ENCODE results near the gene EMP2.
"Not testable (repeated sequence)": the region's sequence is repeated elsewhere in the genome, so short reads cannot be mapped to it uniquely, and the experiment has no call there.

Gene EMP2, protein sequence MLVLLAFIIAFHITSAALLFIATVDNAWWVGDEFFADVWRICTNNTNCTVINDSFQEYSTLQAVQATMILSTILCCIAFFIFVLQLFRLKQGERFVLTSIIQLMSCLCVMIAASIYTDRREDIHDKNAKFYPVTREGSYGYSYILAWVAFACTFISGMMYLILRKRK

DNA sequence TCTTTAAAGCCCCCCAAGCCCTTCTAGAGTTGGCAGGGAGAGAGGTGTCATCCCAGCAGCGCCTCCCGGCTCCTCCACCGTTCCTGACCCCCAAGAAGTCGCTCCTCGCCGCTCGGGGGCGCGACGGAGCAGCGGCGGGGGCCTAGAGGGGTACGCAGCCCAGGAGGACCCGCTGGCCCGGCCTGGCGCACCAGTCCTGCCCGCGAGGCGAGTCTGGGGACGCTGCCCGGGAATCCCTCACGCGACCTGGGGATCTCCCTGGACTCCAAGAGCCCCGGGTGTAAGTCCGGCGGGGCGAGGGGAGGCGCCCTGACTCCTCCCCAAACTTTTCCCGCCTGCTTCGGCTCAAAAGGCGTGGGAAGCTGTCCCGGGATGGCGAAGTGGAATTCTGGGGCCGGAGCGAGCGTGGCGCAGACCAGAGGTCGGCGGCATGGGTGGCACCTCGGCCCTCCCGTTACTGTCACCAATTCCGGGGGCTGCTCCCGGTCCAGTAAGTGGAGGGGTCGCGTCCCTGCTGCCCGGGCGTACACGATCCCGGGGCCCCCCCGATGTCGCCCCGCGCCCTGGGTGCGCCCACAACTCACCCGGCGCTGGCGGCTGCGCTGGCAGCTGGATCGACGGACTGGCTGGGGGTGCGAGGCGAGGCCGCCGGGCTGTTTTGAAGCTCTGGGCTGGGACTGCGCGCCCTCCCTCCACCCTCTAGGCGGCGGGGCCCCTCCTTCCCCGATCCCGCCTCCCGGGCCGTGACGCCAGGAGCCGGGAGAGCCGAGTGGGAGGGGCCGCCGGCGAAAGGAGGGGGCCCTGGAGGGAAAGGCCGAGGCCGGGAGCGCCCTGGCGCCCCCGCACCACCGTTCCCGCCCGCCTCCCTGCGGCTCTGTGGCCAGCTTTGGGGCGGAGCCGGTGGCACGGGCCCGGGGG lies at the start of gene EMP2:
Gene EMP2 (minus strand): TSS at position 634 of the 918 bp plus-strand sequence. CDS start 32,981 bp downstream, outside the sequence.
- no peak for DNase-seq (ENCODE audit: low read depth in 2 of 2)

DNA sequence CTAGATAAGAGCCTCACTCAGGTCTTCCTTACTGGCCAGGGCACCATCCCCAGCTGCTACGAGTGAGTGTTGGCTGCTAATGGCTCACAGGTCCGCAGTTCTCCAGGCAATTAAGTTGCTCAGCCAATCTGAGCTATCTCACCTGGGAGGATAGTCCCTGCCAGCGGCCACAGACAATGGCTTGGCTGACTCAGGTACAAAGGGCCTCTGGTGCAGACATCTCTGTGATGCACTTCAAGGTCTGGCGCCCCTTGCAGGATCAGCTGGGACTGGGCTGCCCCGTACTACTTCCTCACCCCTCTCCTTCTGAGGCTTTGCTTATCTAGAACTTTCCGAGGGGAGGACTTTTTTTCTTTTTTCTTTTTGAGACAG lies 49.2 kb upstream of the EMP2 start:
- DNase-seq (ENCODE audit: low read depth in 2 of 2), result no peak

DNA sequence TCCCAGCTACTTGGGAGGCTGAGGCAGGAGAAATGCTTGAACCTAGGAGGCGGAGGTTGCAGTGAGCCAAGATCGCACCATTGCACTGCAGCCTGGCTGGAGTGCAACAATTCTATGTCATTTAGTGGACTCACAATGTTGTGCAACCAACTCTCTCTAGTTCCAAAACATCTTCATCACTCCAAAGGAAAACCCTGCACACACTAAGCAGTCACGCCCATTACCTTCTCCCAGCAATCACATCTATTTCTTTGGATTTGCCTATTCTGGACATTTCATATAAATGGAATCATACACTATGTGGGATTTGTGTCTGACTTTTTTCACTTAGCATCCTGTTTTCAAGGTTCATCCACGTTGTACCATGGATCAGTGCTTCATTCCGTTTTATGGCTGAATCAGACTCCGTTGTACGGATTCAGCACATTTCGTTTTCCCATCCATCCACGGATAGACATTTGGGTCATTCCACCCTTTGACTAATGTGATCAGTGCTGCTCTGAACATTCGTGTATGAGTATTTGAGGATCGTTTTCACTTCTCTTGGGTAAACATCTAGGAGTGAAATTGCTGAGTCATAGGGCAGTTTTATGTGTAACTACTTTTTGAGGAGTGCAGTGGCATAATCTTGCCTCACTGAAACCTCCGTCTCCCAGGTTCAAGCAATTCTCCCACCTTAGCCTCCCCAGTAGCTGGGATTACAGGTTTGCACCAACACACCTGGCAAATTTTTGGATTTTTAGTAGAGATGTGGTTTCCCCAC lies 45.4 kb upstream of the EMP2 start:
- no peak for DNase-seq (ENCODE audit: low read depth in 2 of 2)

DNA sequence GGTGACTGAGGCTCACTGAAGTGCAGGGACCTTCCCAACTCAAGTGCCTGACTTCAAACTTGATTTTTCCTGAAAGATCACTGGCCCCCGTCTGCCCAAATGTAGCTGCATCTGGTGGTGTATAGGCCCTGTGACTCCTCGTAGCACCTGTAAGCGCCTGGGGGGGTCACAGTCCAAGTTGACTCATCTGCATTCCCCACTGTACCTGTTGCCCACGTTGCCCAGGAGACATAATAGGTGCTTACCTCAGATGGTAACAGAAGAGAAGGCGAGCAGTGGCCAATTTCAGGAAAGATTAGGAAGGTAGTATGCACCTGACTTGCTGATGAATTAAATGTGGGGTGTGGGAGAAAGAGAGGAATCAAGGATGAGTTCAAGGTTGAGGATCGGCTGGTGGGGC lies 44.1 kb upstream of the EMP2 start:
- DNase-seq (ENCODE audit: low read depth in 2 of 2), result no peak

DNA sequence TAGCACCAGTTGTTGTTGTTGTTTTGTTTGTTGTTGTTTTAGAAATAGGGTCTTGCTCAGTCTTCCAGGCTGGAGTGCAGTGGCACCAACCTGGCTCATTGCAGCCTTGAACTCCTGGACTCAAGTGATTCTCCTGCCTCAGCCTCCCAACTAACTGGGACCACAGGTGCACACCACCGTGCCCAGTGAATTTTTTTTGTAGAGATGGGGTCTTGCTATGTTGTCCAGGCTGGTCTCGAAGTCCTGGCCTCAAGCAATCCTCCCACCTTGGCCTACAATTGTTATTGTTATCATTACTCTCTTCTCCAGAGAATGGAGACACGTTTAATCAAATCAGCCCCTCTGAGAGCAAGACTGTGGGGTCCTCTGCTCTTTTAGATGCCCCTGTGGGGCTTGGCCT lies 42.7 kb upstream of the EMP2 start:
- no peak for DNase-seq (ENCODE audit: low read depth in 2 of 2)

DNA sequence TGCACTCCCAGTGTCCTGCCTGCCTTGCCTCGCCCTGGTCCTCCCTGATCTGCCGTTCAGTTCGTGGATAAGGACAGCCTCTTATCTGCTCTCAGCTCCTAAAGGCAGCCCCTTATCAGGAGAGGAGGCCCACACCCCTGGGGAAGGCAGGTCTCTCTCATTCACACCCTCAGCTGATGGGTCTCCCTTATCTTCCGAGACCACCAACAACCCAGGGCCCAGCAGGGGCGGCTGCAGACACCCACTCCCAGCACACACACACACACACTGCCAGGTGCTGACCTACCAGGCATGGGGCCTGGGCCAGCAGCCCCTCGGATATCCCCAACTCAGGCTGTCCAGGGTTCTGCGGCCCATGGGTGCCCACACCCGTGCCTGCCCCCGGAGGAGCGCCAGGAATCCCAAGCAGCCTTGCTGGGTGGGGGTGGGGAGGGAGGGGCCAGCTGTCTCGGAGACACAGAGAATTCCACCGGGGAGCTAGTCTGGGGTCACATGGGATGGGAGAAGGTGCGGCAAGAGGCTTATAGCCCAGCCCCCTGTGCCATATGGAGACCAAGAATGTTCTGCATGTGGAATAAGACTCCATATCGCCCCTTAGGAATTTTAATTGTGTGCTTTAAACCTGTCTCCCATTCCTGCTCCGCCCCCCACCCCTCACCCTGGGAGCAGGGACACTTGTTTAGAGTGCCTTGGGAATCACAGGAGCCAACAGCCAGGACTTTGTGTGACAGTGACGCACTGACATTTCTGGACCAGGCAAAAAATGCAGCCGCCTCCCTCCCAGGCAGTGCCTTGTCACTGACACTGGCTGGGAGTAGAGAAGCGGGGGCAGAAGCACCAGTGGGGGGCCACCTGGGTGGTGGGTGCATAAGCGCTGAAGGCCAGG lies 41.9 kb upstream of the EMP2 start:
- DNase-seq (ENCODE audit: low read depth in 2 of 2), result no peak

DNA sequence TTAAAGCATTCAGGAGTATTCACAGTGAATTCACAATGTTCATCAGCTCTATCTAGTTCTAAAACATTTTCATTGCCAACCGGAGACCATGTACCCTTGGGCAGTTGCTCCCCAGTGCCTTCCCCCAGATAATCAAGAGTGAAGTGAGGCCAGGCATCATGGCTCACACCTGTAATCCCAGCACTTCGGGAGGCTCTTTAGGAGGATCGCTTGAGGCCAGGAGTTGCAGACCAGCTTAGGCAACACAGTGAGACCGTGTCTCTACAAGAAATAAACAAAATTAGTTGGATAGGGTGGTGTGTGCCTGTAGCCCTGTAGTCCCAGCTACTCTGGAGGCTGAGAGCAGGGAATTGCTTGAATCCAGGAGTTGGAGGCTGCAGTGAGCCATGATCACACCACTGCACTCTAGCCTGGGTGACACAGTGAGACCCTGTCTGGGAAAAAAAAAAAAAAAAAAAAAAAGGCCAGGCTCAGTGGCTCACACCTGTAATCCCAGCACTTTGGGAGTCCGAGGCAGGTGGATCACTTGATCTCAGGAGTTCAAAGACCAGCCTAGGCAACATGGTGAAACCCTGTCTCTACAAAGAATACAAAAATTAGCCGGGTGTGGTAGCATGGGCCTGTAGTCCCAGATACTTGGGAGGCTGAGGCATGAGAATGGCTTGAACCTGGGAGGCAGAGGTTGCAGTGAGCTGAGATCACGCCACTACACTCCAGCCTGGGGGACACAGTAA lies 41.0 kb upstream of the EMP2 start:
- not testable (repeated sequence) for DNase-seq (ENCODE audit: low read depth in 2 of 2)

DNA sequence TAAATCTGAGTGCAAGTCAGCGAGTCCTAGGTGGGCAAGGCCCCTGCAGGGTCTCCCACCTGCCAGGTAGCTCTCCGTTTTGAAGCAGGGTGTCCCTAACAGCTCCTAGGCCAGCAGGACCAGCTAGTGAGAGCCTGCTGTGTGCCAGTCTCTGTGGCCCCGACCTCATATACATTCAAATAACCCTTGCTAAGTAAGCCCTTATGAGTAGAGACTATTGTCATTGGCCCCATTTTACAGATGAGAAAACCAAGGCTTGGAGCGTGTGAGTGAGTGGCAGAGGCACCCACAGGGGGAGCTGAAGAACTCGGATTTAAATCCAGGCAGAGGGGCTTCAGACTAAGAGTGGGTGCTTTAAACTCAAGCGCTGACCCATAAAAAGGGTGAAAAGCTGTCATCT lies 39.7 kb upstream of the EMP2 start:
- DNase-seq (ENCODE audit: low read depth in 2 of 2), result no peak

DNA sequence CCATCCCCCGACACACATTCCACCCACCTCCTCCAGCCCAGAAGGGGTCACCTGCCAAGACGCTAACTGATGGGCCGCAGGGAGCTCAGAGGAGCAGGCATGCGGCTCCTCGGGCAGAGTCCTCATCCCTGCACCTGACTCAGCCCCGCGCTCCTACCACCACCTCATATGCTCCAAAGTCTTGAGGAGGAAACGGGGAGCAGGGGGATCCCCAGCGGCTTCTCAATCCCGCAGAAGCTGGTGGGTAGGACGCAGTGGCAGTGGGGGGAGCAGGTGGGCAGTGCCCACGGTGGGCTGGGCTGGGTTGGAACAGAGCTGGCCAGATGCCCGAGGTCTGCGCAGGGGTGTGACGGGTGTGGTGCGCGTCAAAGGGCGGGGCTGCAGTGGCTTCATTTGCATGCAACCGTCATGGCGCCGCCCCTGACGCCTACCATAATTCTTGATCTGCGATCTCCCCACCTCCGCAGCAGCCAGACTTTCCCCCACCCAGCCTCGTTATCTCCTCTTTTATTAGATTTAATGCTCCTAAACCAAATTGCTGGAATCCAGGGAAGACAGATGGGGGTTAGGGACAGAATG lies 39.0 kb upstream of the EMP2 start:
- no peak for DNase-seq (ENCODE audit: low read depth in 2 of 2)

DNA sequence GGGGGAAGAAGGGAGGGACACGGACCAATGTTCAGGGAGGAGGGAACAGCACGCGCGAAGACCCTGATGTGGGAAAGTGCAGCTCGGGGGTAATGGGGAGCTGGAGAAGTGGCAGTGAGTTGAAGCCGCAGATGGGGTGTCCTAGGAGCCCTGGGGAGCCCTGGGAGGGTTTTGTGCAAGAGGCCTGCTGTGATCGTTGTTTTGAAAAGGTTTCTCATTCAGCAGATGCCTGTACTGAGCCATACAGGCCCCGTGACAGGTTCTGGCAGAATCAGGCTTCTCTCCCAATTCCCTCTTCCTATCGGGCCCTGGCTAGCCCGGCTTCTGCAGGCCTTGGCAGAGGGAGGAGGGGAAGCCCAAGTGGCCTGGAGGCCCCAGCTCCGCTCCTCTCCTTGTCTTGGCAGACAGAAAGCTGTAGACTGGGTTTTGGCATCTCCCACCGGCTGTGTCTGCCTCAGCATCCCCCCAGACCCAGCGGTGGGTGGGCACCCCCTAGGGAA lies 38.4 kb upstream of the EMP2 start:
- DNase-seq (ENCODE audit: low read depth in 2 of 2), result no peak

DNA sequence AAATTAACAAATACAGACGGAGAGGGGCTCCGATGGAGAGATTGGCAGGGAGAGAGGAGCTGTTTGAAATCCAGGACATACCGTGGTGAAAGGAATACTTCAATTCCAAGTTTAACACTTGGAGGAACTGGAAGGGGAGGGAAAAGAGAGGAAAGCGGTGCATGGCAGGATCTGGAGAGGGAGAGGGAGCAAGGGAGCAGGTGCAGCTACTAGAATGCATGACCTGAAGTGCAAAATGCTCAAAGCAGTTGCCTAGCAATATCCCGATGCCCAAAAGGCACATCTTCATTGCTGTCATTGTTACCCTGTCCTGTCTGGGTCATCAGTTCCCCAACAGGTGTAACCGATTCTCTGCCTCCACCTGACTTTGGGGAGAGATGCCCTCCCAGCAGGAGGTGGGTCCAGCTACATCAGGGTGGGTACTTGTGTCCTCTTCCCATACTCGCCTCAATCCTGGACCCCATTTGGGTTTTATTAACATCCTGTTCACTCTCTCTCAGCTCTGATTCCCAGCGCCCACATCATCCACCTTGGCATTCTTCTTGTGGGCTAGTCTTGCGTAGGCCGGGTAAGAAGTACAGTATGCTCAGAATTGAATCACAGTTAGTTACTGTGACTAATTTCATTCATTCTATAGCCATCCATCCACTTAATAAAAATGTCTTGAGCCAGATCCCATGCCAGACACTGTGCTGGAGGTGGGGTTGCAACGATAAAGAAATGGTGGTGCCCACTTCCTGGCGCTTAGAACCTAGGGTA lies 37.4 kb upstream of the EMP2 start:
- no peak for DNase-seq (ENCODE audit: low read depth in 2 of 2)

DNA sequence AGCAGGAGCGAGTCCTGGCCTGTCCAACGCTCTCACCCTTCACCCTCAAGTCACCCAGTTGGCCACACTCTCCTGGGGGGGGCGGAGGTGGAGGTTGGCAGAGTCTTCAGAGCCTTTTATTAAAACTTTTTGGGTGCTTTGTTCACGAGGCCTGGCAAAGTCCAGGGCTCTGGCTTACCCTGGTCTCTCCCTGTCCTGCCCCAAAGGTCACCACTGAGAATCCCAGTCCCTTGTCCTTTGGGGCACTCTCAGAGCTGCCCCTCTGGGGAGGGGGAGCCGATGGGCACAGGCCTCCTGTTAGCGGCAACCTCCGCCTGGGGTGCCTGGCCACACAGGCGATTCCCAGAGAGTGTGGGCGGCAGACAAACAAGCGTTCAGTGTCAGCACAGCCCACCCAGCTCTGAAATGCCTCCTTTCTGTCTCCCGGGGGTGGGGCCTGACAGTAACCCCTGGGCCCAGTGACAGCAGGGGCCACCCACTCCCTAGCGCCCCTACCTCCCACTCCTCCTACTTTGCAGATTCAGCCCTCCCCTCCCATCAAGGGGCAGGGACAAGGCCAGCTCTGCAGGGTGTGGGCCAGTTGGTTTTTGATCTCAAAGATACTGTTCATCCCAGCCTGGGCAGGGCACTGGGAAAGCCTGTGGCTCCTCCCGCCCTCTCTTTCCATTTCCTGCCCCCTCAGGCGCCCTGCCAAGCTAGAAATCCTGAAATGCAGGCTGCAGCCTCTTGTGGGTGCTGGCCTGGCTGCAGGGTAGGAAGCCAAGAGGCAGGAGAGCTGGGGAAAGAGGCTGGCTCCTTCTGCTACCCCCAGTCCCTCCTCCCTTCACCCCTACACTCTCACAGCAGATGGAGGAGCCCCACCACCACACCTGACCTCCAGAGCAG lies 36.6 kb upstream of the EMP2 start:
- DNase-seq (ENCODE audit: low read depth in 2 of 2), result no peak

DNA sequence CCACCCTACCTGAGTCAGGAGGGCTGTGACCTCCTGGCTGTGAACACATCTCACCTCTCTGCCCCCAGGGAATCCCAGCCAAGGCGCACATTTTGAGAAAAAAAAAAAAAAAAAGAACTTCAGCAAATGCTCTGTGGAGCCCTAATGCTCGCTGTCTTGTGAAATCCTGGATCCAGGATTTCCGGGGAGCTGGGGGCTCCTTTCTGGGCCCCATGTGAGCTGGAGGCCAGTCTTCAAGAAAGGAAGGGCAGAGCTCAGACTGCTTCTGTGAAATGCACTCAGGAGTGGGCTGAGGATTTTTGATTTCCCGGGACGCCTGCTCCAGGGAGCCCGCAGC lies 36.0 kb upstream of the EMP2 start:
- no peak for DNase-seq (ENCODE audit: low read depth in 2 of 2)

DNA sequence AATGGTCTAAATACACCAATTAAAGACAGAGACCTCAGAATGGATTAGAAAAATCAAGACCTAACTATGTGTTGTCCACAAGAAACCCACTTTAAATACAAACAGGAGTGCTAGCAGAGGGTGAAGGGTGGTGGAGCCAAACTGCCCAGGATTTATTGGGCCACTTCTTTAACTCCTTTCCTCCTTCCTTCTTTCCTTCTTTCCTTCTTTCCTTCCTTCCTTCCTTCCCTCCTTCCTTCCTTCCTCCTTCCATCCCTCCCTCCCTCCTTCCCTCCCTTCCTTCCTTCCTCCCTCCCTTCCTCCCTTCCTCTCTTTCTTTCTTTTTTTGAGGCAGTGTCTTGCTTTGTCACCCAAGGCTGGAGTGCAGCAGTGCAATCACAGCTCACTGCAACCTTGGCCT lies 34.3 kb upstream of the EMP2 start:
- no peak for DNase-seq (ENCODE audit: low read depth in 2 of 2)

DNA sequence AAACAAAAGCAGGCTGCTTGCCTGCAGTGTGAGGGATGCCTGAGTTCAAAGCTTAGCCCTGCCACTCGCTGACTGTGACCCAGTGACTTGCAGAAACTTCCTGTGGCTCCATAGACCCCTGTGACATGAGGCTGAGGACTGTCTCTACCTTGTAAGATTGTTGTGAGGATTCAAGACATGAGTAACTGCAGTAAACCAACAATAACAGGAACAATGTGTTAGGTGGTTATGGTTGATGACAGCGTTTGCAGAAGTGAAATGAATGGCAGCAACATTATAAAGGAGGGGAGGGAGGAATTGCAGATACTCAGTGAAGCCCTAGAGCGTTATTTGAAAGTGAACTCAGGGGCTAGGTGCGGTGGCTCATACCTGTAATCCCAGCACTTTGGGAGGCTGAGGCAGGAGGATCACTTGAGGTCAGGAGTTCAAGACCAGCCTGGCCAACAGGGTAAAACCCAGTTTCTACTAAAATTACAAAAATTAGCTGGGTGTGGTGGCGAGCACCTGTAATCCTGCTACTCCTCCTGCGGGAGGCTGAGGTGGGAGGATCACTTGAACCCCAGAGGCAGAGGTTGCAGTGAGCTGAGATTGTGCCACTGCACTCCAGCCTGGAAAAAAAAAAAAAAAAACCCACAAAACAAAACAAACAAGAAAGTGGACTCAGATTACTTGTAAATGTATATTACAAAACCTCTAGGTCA lies 33.5 kb upstream of the EMP2 start:
- no peak for DNase-seq (ENCODE audit: low read depth in 2 of 2)

DNA sequence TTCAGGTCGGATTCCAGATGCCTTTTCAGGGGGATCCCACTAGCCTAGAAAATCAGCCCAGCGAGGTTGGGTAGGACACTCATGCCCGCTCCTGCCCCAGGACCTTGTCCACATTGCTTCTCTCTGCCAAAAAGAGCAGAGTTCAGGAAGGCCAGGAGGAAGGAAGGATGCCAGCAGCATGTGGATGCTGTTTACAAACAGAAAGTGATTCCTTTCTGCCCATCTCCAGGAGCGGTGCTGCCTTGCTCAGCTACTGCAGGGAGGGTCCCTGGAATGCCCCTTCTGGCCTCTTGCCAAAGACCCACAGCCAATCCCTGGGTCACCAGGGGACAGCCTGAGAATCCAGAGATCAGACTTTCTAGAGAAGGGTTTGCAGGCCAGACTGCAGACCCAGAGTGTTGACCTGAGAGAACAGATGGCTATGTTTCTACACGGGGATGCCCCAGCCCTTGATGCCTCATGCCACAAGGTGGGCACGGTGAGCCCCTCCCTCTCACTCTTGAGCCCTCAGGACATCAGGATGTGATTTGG lies 32.3 kb upstream of the EMP2 start:
- no peak for DNase-seq (ENCODE audit: low read depth in 2 of 2)

DNA sequence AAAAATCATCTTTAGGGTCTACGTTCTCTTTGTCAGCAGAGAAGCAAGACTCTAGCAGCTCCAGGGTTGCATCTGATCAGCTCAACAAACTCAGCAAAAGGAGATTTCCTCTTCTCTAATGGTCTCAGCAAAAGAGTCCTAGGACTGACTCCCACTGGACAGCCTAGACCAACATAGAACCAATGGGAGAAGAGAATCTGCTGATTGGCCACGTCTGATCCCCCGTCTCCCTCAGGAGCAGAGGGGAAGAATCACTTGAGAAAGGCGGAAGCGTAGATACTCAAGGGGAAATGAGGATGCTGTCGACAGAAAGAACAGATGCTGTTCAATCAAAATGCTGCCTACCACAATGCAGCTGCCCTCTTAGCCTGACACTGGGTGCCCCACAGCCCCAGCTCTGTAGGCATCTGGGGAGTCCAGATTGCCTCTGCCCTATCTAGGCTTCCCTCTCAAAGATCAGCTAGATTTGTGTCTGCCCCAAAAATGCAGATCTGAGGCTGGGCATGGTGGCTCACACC lies 31.5 kb upstream of the EMP2 start:
- DNase-seq (ENCODE audit: low read depth in 2 of 2), result no peak
